SK-N-SH treated with all-trans-retinoic acid at 6 μM for 48 hours (cell line): ENCODE results near the gene KIF22.

Source experiments
- ARNTL ChIP-seq: fragments of 450-650 bp; formaldehyde crosslinking; IDR thresholded peaks from 2 replicates; pipeline ENCODE4 v1.5.0; 2020; ENCODE audit warnings: low read depth, mild to moderate bottlenecking, moderate library complexity, borderline replicate concordance
- GLIS3 ChIP-seq: fragments of 250-450 bp; sonication (Bioruptor Pico); IDR thresholded peaks from 2 replicates; pipeline ENCODE4 v1.5.0; 2020; ENCODE audit warnings: mild to moderate bottlenecking, moderate library complexity
- OSR1 ChIP-seq: fragments of 250-450 bp; sonication (Bioruptor Pico); IDR thresholded peaks from 2 replicates; pipeline ENCODE4 v1.8.0; 2022; ENCODE audit warnings: moderate library complexity, mild to moderate bottlenecking, inconsistent platforms
- PATZ1 ChIP-seq: fragments of 250-450 bp; sonication (Bioruptor Pico); IDR thresholded peaks from 2 replicates; pipeline ENCODE4 v1.8.0; 2020; ENCODE audit warnings: mild to moderate bottlenecking, moderate library complexity, borderline replicate concordance
- POU6F1 ChIP-seq: fragments of 250-450 bp; sonication (Bioruptor Pico); IDR thresholded peaks from 2 replicates; pipeline ENCODE4 v1.8.0; 2021; ENCODE audit warnings: low read depth, mild to moderate bottlenecking, moderate library complexity, borderline replicate concordance
- RARB ChIP-seq: fragments of 250-450 bp; sonication (Bioruptor Pico); IDR thresholded peaks from 2 replicates; pipeline ENCODE4 v1.8.0; 2021; ENCODE audit warnings: mild to moderate bottlenecking, moderate library complexity
- TCF4 ChIP-seq: fragments of 250-450 bp; sonication (Bioruptor Pico); IDR thresholded peaks from 2 replicates; pipeline ENCODE4 v1.8.0; 2021; ENCODE audit warnings: mild to moderate bottlenecking, moderate library complexity, borderline replicate concordance
- TOX ChIP-seq: fragments of 250-450 bp; sonication (Bioruptor Pico); IDR thresholded peaks from 2 replicates; pipeline ENCODE4 v1.8.0; 2021; ENCODE audit warnings: mild to moderate bottlenecking, moderate library complexity, borderline replicate concordance
- ZC3H10 ChIP-seq: fragments of 250-450 bp; sonication (Bioruptor Pico); IDR thresholded peaks from 2 replicates; pipeline ENCODE4 v1.5.1; 2021; ENCODE audit warnings: mild to moderate bottlenecking, moderate library complexity

GRCh38 chr16:29835926-29836325 is 45.4 kb downstream of the KIF22 start:
- TF ChIP-seq PATZ1 (CRISPR knock-in tag) (no peak), ZC3H10 (CRISPR knock-in tag) (no peak), RARB (no peak), ARNTL (CRISPR knock-in tag) (no peak), OSR1 (CRISPR knock-in tag) (no peak), TOX (CRISPR knock-in tag) (no peak), POU6F1 (no peak), GLIS3 (CRISPR knock-in tag) (no peak), TCF4 (CRISPR knock-in tag) (no peak)
